Fibroblast of lung (primary cell): Measurements from ENCODE around the gene CATSPER4. TPM values are rescaled to one million over a fixed set of nuclear protein-coding genes. Genes with fewer than 3 reads are reported as not detected.

Experiments used
- DNase-seq, 2 donors: peaks; one replicate each; pipeline versions ENCODE4 v3.0.0 to v3.0.0-alpha.2; 2010; ENCODE audit warnings: low read depth in 2 of 2
- H2AFZ ChIP-seq: 2 replicates; pipeline ENCODE4 v1.5.1; 2012; ENCODE audit warnings: low read length, control low read depth, inconsistent platforms
- H3K27ac ChIP-seq: 2 replicates; pipeline ENCODE4 v1.5.1; 2011; ENCODE audit warnings: low read length, control low read depth; ENCODE audit not compliant: insufficient read depth
- H3K27me3 ChIP-seq: 2 replicates; pipeline ENCODE4 v1.5.1; 2011; ENCODE audit warnings: mild to moderate bottlenecking, low read length; ENCODE audit not compliant: control insufficient read depth, insufficient read depth
- H3K36me3 ChIP-seq: 2 replicates; pipeline ENCODE4 v1.5.1; 2011; ENCODE audit warnings: low read length; ENCODE audit not compliant: control insufficient read depth, insufficient read depth
- H3K4me1 ChIP-seq: 2 replicates; pipeline ENCODE4 v1.5.1; 2011; ENCODE audit warnings: low read length; ENCODE audit not compliant: control insufficient read depth, insufficient read depth; ENCODE audit errors: extremely low read depth
- H3K4me2 ChIP-seq: 2 replicates; pipeline ENCODE4 v1.5.1; 2011; ENCODE audit warnings: low read length, control low read depth; ENCODE audit not compliant: insufficient read depth; ENCODE audit errors: extremely low read depth
- H3K4me3 ChIP-seq, 4 experiments: fragments of 200-600 bp in 1 of 4; sonication (generic) in 1 of 4; replicated peaks in 1 of 4; 2 replicates each; pipeline ENCODE4 v1.5.1; 2011 to 2016; ENCODE audit warnings: low read length in 4 of 4, low read depth in 3 of 4, mild to moderate bottlenecking in 3 of 4, control low read depth in 2 of 4, inconsistent platforms in 1 of 4, mixed read lengths in 1 of 4; ENCODE audit not compliant: insufficient read depth in 1 of 4; ENCODE audit errors: control extremely low read depth in 1 of 4
- H3K79me2 ChIP-seq: 2 replicates; pipeline ENCODE4 v1.5.1; 2012; ENCODE audit warnings: mild to moderate bottlenecking, low read length, inconsistent platforms; ENCODE audit not compliant: control insufficient read depth, insufficient read depth
- H3K9ac ChIP-seq: 2 replicates; pipeline ENCODE4 v1.5.1; 2011; ENCODE audit warnings: mild to moderate bottlenecking, low read length, control low read depth; ENCODE audit not compliant: insufficient read depth
- H3K9me3 ChIP-seq: 2 replicates; pipeline ENCODE4 v1.5.1; 2012; ENCODE audit warnings: low read depth, low read length; ENCODE audit not compliant: control insufficient read depth, insufficient read depth
- H4K20me1 ChIP-seq: 2 replicates; pipeline ENCODE4 v1.5.1; 2011; ENCODE audit warnings: low read length; ENCODE audit not compliant: control insufficient read depth, insufficient read depth; ENCODE audit errors: extremely low read depth
- CTCF ChIP-seq, 2 donors: IDR thresholded peaks in 1 of 2; conservative IDR thresholded peaks in 1 of 2; 1 replicate in 1 of 2; 2 replicates in 1 of 2; pipeline ENCODE4 v1.5.1; 2011 to 2012; ENCODE audit warnings: low read length in 2 of 2, control low read depth in 1 of 2, inconsistent platforms in 1 of 2, low read depth in 1 of 2, mild to moderate bottlenecking in 1 of 2
- EZH2 ChIP-seq: IDR thresholded peaks from 2 replicates; pipeline ENCODE4 v1.5.1; 2012; ENCODE audit warnings: low read length, control low read depth, mild to moderate bottlenecking; ENCODE audit errors: missing control alignments
- polyA plus RNA-seq, 2 donors: library from polyadenylated mRNA; depleted of rRNA in 1 of 2; stranded (reverse) in 1 of 2; unstranded in 1 of 2; fragments of >200 nt; gene quantifications; 2 replicates each; pipeline ENCODE4 v1.2.1, GENCODE V29; 2011 to 2012; ENCODE audit warnings: missing spikeins in 1 of 2
- total RNA-seq: library from RNA; depleted of rRNA; stranded (reverse); fragments of >200 nt; gene quantifications from 2 replicates; pipeline ENCODE4 v1.2.1, GENCODE V29; 2014

The CATSPER4 gene
- total and polyA plus RNA-seq, 2 donors (not counting 1 experiment from before 2014, with no cell fraction given) = not detected

DNA sequence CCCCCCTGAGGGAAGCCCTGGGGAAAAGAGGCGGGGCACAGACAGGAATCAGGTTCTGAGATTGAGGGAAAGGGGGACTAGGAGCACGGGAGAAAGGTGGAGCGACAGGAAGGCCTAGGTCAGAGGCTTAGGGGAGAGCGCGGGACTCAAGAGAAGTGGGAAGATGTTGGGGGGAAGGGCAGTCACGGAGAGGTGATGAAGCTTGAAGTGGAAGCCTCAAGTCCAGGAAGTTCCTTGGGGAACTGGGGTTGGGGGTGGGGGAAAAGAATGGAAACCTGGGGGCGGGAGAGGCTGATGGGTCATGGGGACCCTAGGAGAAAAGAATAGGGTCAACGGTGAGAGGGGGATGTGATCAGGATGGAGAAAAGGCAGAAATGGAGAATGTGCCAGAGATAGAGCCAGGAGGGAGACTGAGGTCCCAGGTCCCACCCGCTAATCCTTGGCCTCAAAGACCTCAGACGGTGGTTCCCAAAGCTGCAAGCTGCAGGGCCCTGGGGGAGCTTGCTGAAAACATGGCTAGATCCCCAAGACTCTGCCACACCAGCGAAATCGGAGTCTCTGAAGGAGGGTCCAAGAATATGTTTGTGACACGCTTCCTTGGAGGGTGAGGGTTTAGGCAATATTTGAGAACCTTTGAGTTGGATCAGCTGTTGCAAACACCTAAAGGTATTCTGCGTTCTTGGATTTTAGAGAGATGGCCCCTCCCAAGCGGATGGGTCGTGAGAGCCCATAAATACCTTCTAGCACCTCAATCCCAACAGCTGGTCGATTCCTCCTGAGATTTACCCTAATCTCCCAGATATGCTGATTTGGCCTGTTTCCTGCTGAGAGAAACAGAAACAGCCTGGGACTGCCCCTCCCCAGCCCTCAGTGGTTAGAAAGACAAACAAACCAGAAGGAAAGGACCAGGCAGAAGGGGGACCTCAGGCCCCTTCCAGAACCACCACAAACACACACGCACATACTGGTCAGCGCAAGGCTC is 25.2 kb upstream of the CATSPER4 start:
- Histone ChIP-seq H3K9ac (no peak overlapping the region), H3K36me3 (no peaks in the 10 kb centered on the region), H3K27ac (no peak overlapping the region), H3K9me3 (no peaks in the 10 kb centered on the region), H4K20me1 (no peaks in the 10 kb centered on the region), H3K4me2 (no peak overlapping the region), H2AFZ (no peak overlapping the region), H3K79me2 (peaks cover under 1% of the 10 kb centered on the region), H3K4me3 (no peak overlapping the region), H3K4me1 (peaks cover 2% of the 10 kb centered on the region), H3K27me3 (no peaks in the 10 kb centered on the region)
- TF ChIP-seq CTCF (conservative IDR thresholded peaks at IDR 0.05 in 1 of 2, IDR thresholded peaks at IDR 0.05 in 1 of 2; ENCODE audit: low read depth in 1 of 2, low read length in 2 of 2) = no peak
- TF ChIP-seq EZH2 = no peak
- DNase-seq = peak in 1 of 2 donors; percentile 11

GRCh38 chr1:26166719-26167281 is 23.6 kb upstream of the CATSPER4 start:
- Histone ChIP-seq H3K4me3 (no peak overlapping the region), H3K27me3 (no peaks in the 10 kb centered on the region), H3K36me3 (peaks cover 3% of the 10 kb centered on the region), H3K27ac (no peak overlapping the region), H4K20me1 (no peaks in the 10 kb centered on the region), H2AFZ (no peak overlapping the region), H3K4me1 (peaks cover 4% of the 10 kb centered on the region), H3K4me2 (no peak overlapping the region), H3K79me2 (peaks cover 6% of the 10 kb centered on the region), H3K9ac (no peak overlapping the region), H3K9me3 (no peaks in the 10 kb centered on the region)
- TF ChIP-seq CTCF (conservative IDR thresholded peaks at IDR 0.05 in 1 of 2, IDR thresholded peaks at IDR 0.05 in 1 of 2; ENCODE audit: low read depth in 1 of 2, low read length in 2 of 2) (no peak), EZH2 (no peak)
- DNase-seq = no peak

DNA sequence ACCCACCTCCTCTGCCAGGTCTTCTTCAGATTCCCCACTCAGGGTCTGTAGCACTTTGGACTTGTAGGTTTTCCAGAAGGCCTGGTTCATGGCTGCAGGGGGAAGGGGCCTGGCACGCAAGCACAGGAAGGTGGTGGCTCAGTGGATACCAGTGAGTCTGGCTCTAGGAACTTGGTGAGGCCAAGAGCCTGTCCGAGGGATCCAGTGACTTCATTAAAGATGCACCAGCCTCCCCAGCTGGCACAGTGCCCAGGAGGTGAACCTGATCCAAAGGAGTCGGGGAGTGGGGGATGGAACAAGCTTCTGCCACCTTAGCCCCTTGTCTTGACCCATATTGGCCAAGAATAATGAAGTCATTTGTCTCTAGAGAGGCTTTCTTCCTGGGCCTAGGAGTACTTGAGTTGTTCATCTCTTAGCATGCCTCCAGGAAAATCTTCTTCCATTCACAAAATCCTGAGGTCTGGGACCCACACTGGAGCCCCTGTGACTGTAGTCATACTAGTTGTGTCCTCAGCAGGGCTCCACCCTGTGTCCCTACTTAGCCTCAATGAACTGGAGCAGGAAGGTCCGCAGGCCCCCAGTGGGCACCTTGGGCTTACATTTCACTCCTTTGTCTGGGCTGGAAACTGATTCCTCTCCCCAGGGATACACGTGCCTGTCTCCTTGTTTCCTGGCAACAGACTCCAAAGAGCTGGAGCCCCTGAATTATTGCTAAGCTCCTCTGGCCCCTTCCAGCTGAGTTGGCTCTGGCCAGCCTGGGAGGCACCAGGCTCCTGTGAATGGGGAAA is 21.8 kb upstream of the CATSPER4 start, which contains the start of gene C1orf232:
Gene C1orf232 (minus strand): TSS at position 554 of the 788 bp plus-strand sequence. CDS start 464 bp downstream, at position 90.
- peak within 1 kb of the TSS; percentile 95 for H3K9ac ChIP-seq
- peak within 1 kb of the TSS; percentile 84 for H3K27ac ChIP-seq
- H3K36me3 ChIP-seq = peaks cover 3% of the 10 kb centered on the region
- H3K4me3 ChIP-seq = peak within 1 kb of the TSS; percentile 80 to 94 (median 84)
- peak within 1 kb of the TSS; percentile 97 for H3K4me2 ChIP-seq
- H3K27me3 ChIP-seq = no peaks in the 10 kb centered on the region
- peaks cover 4% of the 10 kb centered on the region for H3K4me1 ChIP-seq
- TF ChIP-seq CTCF (conservative IDR thresholded peaks at IDR 0.05 in 1 of 2, IDR thresholded peaks at IDR 0.05 in 1 of 2; ENCODE audit: low read depth in 1 of 2, low read length in 2 of 2) (no peak), EZH2 (no peak)
- H2AFZ ChIP-seq = peak within 1 kb of the TSS; percentile 75
- no peaks in the 10 kb centered on the region for H3K9me3 ChIP-seq
- peaks cover 6% of the 10 kb centered on the region for H3K79me2 ChIP-seq
- no peak for DNase-seq
- no peaks in the 10 kb centered on the region for H4K20me1 ChIP-seq
